Measurements from ENCODE around the gene ALDH9A1.
"Not testable (repeated sequence)": the region's sequence is repeated elsewhere in the genome, so short reads cannot be mapped to it uniquely, and the experiment has no call there.

The ALDH9A1 gene

DNA sequence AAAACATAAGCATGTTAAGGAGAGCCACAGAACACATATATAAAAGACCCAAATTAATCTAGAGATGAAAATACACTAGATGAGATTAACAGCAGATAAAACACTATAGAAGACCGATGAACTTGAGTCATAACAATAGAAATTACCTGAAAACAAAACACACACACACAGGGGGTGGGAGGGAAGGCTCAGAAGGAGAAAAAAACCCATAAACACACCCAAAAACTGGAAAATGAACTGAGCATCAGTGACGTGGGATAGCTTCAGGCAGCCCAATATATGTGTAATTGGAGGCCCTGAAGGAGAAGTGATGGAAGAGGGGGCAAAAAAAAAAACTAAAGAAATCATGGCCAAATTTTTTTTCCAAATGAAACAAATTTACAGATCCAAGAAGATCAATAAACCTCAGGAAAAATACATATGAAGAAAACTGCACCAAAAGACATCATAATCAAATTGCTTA, 11.4 kb downstream of the ALDH9A1 start:
- no peak overlapping the region for H3K4me3 ChIP-seq (ENCODE audit: low read depth, low read length)
- H3K27ac ChIP-seq (ENCODE audit: low read depth, low read length), result no peak overlapping the region
- no peaks in the 10 kb centered on the region for H3K4me1 ChIP-seq (ENCODE audit: control insufficient read depth, insufficient read depth, low read length, unreplicated experiment)
- H3K79me2 ChIP-seq (ENCODE audit: control insufficient read depth, insufficient read depth, low read length, unreplicated experiment), result peaks cover 78% of the 10 kb centered on the region
- H3K36me3 ChIP-seq (ENCODE audit: insufficient read depth, low read length), result peaks cover 36% of the 10 kb centered on the region
- H3K27me3 ChIP-seq (ENCODE audit: insufficient read depth, low read length), result no peaks in the 10 kb centered on the region
- no peak overlapping the region for H2AFZ ChIP-seq (ENCODE audit: low read length, unreplicated experiment)

DNA sequence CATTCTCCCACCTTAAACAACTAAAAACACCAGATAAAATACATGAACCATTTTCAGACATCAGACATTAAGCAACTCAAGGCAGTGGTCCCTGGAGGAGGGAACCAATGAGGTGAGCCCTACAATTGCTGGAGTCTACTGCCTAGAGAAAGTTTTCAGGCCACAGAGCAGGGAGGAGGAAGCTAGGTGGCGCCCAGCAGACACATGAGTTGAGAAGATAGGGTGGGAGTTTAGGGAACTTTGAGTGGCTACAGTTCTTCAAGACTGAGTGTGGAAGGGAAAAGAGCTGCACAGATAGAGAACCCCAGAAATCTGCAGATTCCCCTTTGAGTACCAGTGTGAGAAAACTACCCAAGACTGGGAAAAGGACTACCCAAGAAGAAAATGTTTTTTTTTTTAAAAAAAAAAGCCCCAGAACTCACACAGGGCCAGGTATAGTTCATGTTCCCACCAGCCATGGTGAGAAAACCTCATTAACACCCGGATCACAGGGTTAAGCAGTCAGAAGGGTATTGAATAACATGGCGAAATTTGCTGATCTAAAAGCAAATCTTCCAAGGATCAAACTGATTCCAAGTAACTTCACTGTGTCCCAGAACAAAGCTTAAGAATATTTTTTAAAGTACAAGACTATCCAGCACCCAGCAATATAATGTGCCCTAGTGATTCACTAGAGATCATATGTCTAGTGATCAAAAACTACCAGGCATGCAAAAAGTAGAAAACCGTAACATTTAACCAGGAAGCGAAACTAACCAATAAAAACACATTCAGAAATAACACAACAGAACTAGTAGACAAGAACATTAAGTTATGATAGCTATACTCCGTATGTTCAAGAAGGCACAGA, 12.0 kb downstream of the ALDH9A1 start:
- Histone ChIP-seq H2AFZ (ENCODE audit: low read length, unreplicated experiment) (no peak overlapping the region), H3K4me3 (ENCODE audit: low read depth, low read length) (no peak overlapping the region), H3K27ac (ENCODE audit: low read depth, low read length) (no peak overlapping the region), H3K4me1 (ENCODE audit: control insufficient read depth, insufficient read depth, low read length, unreplicated experiment) (no peaks in the 10 kb centered on the region), H3K27me3 (ENCODE audit: insufficient read depth, low read length) (no peaks in the 10 kb centered on the region), H3K36me3 (ENCODE audit: insufficient read depth, low read length) (peaks cover 41% of the 10 kb centered on the region), H3K79me2 (ENCODE audit: control insufficient read depth, insufficient read depth, low read length, unreplicated experiment) (peaks cover 74% of the 10 kb centered on the region)

- peaks cover 59% of the 10 kb centered on the region for H3K79me2 ChIP-seq (ENCODE audit: control insufficient read depth, insufficient read depth, low read length, unreplicated experiment)
- H3K36me3 ChIP-seq (ENCODE audit: insufficient read depth, low read length), result peaks cover 61% of the 10 kb centered on the region
Measured at GRCh38 chr1:165683848-165684485, 14.4 kb downstream of the ALDH9A1 start.

GRCh38 chr1:165680773-165681172, 17.6 kb downstream of the ALDH9A1 start:
- not testable (repeated sequence) for H3K27me3 ChIP-seq (ENCODE audit: insufficient read depth, low read length); H3K4me3 ChIP-seq (ENCODE audit: low read depth, low read length)
- peaks cover 65% of the 10 kb centered on the region for H3K36me3 ChIP-seq (ENCODE audit: insufficient read depth, low read length)

More at GRCh38 chr1:165683848-165684485, 14.4 kb downstream of the ALDH9A1 start:
- no peak overlapping the region for H3K27ac ChIP-seq (ENCODE audit: low read depth, low read length)
- peaks cover 2% of the 10 kb centered on the region for H3K4me1 ChIP-seq (ENCODE audit: control insufficient read depth, insufficient read depth, low read length, unreplicated experiment)
- H2AFZ ChIP-seq (ENCODE audit: low read length, unreplicated experiment), result no peak overlapping the region
- H3K4me3 ChIP-seq (ENCODE audit: low read depth, low read length), result no peak overlapping the region
- no peaks in the 10 kb centered on the region for H3K27me3 ChIP-seq (ENCODE audit: insufficient read depth, low read length)

DNA sequence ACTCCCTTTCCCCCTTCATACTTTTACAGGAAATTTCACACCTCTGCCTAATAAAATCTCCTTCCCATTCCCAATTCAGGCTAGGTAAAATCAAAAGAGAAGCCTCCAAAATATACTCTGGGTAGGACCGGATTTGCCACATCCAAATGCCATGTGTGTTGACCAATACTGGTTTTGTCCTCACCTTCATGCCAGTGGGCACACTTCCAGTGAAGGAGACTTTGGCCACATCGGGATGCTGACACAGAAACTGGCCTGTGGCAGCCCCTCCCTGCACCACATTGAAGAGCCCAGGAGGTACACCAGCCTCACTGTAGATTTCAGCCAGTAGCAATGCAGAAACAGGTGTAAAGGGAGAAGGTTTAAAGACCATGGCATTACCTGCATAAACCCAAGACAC, 18.1 kb downstream of the ALDH9A1 start:
- H3K79me2 ChIP-seq (ENCODE audit: control insufficient read depth, insufficient read depth, low read length, unreplicated experiment), result peaks cover 28% of the 10 kb centered on the region
- H3K4me3 ChIP-seq (ENCODE audit: low read depth, low read length), result no peak overlapping the region
- H3K4me1 ChIP-seq (ENCODE audit: control insufficient read depth, insufficient read depth, low read length, unreplicated experiment), result peaks cover 18% of the 10 kb centered on the region
- H3K36me3 ChIP-seq (ENCODE audit: insufficient read depth, low read length), result peaks cover 67% of the 10 kb centered on the region
- H2AFZ ChIP-seq (ENCODE audit: low read length, unreplicated experiment), result no peak overlapping the region
- no peak overlapping the region for H3K27ac ChIP-seq (ENCODE audit: low read depth, low read length)
- no peaks in the 10 kb centered on the region for H3K27me3 ChIP-seq (ENCODE audit: insufficient read depth, low read length)

More at GRCh38 chr1:165680773-165681172, 17.6 kb downstream of the ALDH9A1 start:
- not testable (repeated sequence) for H3K27ac ChIP-seq (ENCODE audit: low read depth, low read length); H2AFZ ChIP-seq (ENCODE audit: low read length, unreplicated experiment)
- H3K4me1 ChIP-seq (ENCODE audit: control insufficient read depth, insufficient read depth, low read length, unreplicated experiment), result peaks cover 13% of the 10 kb centered on the region
- H3K79me2 ChIP-seq (ENCODE audit: control insufficient read depth, insufficient read depth, low read length, unreplicated experiment), result peaks cover 33% of the 10 kb centered on the region

GRCh38 chr1:165679282-165680036, 18.9 kb downstream of the ALDH9A1 start:
- Histone ChIP-seq H3K79me2 (ENCODE audit: control insufficient read depth, insufficient read depth, low read length, unreplicated experiment) (peaks cover 20% of the 10 kb centered on the region), H3K27ac (ENCODE audit: low read depth, low read length) (no peak overlapping the region), H3K4me3 (ENCODE audit: low read depth, low read length) (no peak overlapping the region), H2AFZ (ENCODE audit: low read length, unreplicated experiment) (no peak overlapping the region), H3K4me1 (ENCODE audit: control insufficient read depth, insufficient read depth, low read length, unreplicated experiment) (peaks cover 18% of the 10 kb centered on the region), H3K27me3 (ENCODE audit: insufficient read depth, low read length) (no peaks in the 10 kb centered on the region), H3K36me3 (ENCODE audit: insufficient read depth, low read length) (peaks cover 69% of the 10 kb centered on the region)

DNA sequence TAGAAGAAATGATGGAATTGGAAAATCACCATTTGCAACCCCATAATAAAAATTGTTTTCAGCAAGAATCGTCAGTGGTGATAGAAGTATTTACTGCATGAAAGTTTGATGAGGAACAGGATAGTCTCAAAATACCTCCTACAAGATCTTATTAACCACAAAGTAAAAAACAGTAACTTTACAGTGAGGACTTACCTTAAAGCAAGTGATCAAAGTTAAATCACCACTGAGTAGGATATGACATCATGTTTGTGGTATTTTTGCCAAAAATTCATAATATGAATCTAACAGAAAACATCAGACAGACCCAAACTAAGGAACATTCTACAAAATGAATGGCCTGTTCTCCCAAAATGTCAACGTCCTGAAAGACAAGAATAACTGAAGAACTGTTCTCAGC, 19.9 kb downstream of the ALDH9A1 start:
- Histone ChIP-seq H3K27me3 (ENCODE audit: insufficient read depth, low read length) (no peaks in the 10 kb centered on the region), H2AFZ (ENCODE audit: low read length, unreplicated experiment) (no peak overlapping the region), H3K27ac (ENCODE audit: low read depth, low read length) (no peak overlapping the region), H3K4me1 (ENCODE audit: control insufficient read depth, insufficient read depth, low read length, unreplicated experiment) (peaks cover 18% of the 10 kb centered on the region), H3K79me2 (ENCODE audit: control insufficient read depth, insufficient read depth, low read length, unreplicated experiment) (peaks cover 11% of the 10 kb centered on the region), H3K4me3 (ENCODE audit: low read depth, low read length) (no peak overlapping the region), H3K36me3 (ENCODE audit: insufficient read depth, low read length) (peaks cover 68% of the 10 kb centered on the region)

GRCh38 chr1:165675794-165676193, 22.6 kb downstream of the ALDH9A1 start:
- no peaks in the 10 kb centered on the region for H3K79me2 ChIP-seq (ENCODE audit: control insufficient read depth, insufficient read depth, low read length, unreplicated experiment)
- H3K36me3 ChIP-seq (ENCODE audit: insufficient read depth, low read length), result peaks cover 52% of the 10 kb centered on the region
- no peak overlapping the region for H2AFZ ChIP-seq (ENCODE audit: low read length, unreplicated experiment)
- H3K27me3 ChIP-seq (ENCODE audit: insufficient read depth, low read length), result no peaks in the 10 kb centered on the region
- H3K4me3 ChIP-seq (ENCODE audit: low read depth, low read length), result no peak overlapping the region
- H3K4me1 ChIP-seq (ENCODE audit: control insufficient read depth, insufficient read depth, low read length, unreplicated experiment), result peaks cover 18% of the 10 kb centered on the region
- H3K27ac ChIP-seq (ENCODE audit: low read depth, low read length), result 0 out of 2 replicates have a peak overlapping the region, but pooled peaks have one; percentile 10

DNA sequence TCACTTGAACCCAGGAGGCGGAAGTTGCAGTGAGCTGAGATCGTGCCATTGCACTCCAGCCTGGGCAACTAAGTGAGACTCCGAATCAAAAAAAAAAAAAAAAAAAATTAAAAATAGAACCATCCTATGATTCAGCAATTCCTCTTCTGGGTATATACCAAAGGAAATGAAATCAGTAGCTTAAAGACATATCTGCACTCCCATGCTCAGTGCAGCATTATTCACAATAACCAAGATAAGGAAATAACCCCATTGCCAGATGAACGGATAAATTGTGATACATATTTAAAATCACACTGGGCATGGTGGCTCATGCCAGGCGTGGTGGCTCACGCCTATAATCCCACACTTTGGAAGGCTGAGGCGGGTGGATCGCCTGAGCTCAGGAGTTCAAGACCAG, 23.8 kb downstream of the ALDH9A1 start:
- Histone ChIP-seq H3K36me3 (ENCODE audit: insufficient read depth, low read length) (peaks cover 42% of the 10 kb centered on the region), H3K4me3 (ENCODE audit: low read depth, low read length) (no peak overlapping the region), H3K4me1 (ENCODE audit: control insufficient read depth, insufficient read depth, low read length, unreplicated experiment) (peaks cover 18% of the 10 kb centered on the region), H3K27ac (ENCODE audit: low read depth, low read length) (no peak overlapping the region), H2AFZ (ENCODE audit: low read length, unreplicated experiment) (no peak overlapping the region), H3K79me2 (ENCODE audit: control insufficient read depth, insufficient read depth, low read length, unreplicated experiment) (no peaks in the 10 kb centered on the region), H3K27me3 (ENCODE audit: insufficient read depth, low read length) (no peaks in the 10 kb centered on the region)

DNA sequence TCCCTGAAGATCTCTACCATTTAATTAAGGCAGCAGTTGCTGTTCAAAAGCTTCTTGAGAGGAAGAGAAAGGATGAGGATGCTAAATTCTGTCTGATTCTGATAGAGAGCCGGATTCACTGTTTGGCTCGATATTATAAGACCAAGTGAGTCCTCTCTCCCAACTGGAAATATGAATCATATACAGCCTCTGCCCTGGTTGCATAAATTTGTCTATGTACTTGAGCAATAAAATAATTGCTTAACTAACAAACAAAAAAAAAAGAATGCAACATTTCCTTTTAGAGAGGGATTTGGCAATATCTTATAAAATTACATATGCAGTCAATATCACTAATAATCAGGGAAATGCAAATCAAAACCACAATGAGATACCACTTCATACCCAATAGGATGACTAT, 26.8 kb downstream of the ALDH9A1 start:
- H3K27ac ChIP-seq (ENCODE audit: low read depth, low read length), result no peak overlapping the region
- H3K36me3 ChIP-seq (ENCODE audit: insufficient read depth, low read length), result peaks cover 38% of the 10 kb centered on the region
- H3K79me2 ChIP-seq (ENCODE audit: control insufficient read depth, insufficient read depth, low read length, unreplicated experiment), result no peaks in the 10 kb centered on the region
- H3K4me1 ChIP-seq (ENCODE audit: control insufficient read depth, insufficient read depth, low read length, unreplicated experiment), result peaks cover 14% of the 10 kb centered on the region
- H2AFZ ChIP-seq (ENCODE audit: low read length, unreplicated experiment), result no peak overlapping the region
- no peaks in the 10 kb centered on the region for H3K27me3 ChIP-seq (ENCODE audit: insufficient read depth, low read length)
- no peak overlapping the region for H3K4me3 ChIP-seq (ENCODE audit: low read depth, low read length)
